Gastroesophageal sphincter (tissue), 4 donors: ENCODE data around the gene PHRF1. TPM values are rescaled to one million over a fixed set of nuclear protein-coding genes. Genes with fewer than 3 reads are reported as not detected.

Experiments used
- ATAC-seq: fragments of 150-250 bp; one replicate; pipeline ENCODE4 v1.9.1; 2016; ENCODE audit warnings: mild to moderate bottlenecking, moderate library complexity
- H3K27ac ChIP-seq, 4 donors: fragments of 200-600 bp; sonication (generic) in 3 of 4; 1 replicate in 3 of 4; 2 replicates in 1 of 4; pipeline ENCODE4 v1.5.1; 2016 to 2019
- H3K27me3 ChIP-seq: fragments of 200-600 bp; sonication (generic); one replicate; pipeline ENCODE4 v1.5.1; 2019
- H3K36me3 ChIP-seq, 2 donors: fragments of 200-600 bp; sonication (generic); one replicate each; pipeline ENCODE4 v1.5.1; 2019; ENCODE audit warnings: control low read depth in 1 of 2
- H3K4me1 ChIP-seq, 3 donors: fragments of 200-600 bp; sonication (generic); 1 replicate in 2 of 3; 2 replicates in 1 of 3; pipeline ENCODE4 v1.5.1; 2016 to 2019; ENCODE audit warnings: control low read depth in 2 of 3
- H3K4me3 ChIP-seq, 2 donors: fragments of 200-600 bp; sonication (generic); one replicate each; pipeline ENCODE4 v1.5.1; 2019; ENCODE audit warnings: mild to moderate bottlenecking in 1 of 2, moderate library complexity in 1 of 2
- H3K9me3 ChIP-seq, 3 donors: fragments of 200-600 bp; sonication (generic); one replicate each; pipeline ENCODE4 v1.5.1; 2017 to 2019; ENCODE audit warnings: control low read depth in 2 of 3
- CTCF ChIP-seq, 4 experiments: fragments of 200-600 bp in 2 of 4; fragments of 450-650 bp in 2 of 4; sonication (generic) in 1 of 4; IDR thresholded peaks; one replicate each; pipeline ENCODE4 v1.5.1; 2017 to 2019; ENCODE audit warnings: antibody characterized with exemption in 4 of 4, mild to moderate bottlenecking in 2 of 4, moderate library complexity in 2 of 4
- EP300 ChIP-seq: sonication (generic); formaldehyde crosslinking; IDR thresholded peaks from one replicate; pipeline ENCODE4 v1.6.1; 2017; ENCODE audit warnings: antibody characterized with exemption, mild to moderate bottlenecking
- POLR2A ChIP-seq, 2 donors: fragments of 450-650 bp; IDR thresholded peaks; one replicate each; pipeline ENCODE4 v1.6.1; 2017; ENCODE audit warnings: antibody characterized with exemption in 2 of 2, mild to moderate bottlenecking in 2 of 2, moderate library complexity in 1 of 2
- POLR2AphosphoS5 ChIP-seq: sonication (generic); formaldehyde crosslinking; IDR thresholded peaks from one replicate; pipeline ENCODE4 v1.6.1; 2017; ENCODE audit warnings: antibody characterized with exemption
- WGBS, 2 donors: methylation state at CpG; one replicate each; pipeline ENCODE4 v1.1.5; 2018; ENCODE audit warnings: low coverage in 1 of 2; 5-methylcytosine and 5-hydroxymethylcytosine counted together
- total RNA-seq, 4 donors: library from RNA; depleted of rRNA; stranded (reverse); fragments of >200 nt; gene quantifications; one replicate each; pipeline ENCODE4 v1.1.0, GENCODE V29; 2016

PHRF1 gene
- total RNA-seq, 4 donors from 2014 or later: 18.0 to 28.0 (median 25.1) TPM

DNA sequence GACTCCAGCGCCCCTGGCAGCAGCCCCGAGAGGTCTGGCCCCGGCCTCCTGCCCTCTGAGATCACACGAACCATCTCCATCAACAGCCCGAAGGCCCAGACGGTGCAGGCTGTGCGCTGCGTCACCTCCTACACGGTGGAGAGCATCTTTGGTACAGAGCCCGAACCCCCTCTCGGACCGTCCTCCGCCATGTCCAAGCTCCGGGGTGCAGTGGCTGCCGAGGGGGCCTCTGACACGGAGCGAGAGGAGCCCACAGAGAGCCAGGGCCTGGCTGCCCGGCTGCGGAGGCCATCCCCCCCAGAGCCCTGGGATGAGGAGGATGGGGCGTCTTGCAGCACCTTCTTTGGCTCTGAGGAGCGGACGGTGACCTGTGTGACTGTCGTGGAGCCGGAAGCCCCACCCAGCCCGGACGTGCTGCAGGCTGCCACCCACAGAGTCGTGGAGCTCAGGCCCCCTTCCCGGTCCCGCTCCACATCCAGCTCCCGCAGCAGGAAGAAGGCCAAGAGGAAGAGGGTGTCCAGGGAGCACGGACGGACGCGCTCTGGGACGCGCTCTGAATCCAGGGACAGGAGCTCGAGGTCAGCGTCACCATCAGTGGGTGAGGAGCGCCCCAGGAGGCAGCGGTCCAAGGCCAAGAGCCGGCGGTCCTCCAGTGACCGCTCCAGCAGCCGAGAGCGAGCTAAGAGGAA is 31.8 kb downstream of the PHRF1 start:
- Histone ChIP-seq H3K27ac (no peak overlapping the region), H3K36me3 (peaks cover 0 to 100% of the 10 kb centered on the region in 2 donors), H3K27me3 (no peaks in the 10 kb centered on the region), H3K4me3 (no peak overlapping the region), H3K4me1 (peaks cover 0 to 23% (median 4%) of the 10 kb centered on the region in 3 donors), H3K9me3 (no peaks in the 10 kb centered on the region)
- TF ChIP-seq POLR2AphosphoS5: no peak
- TF ChIP-seq EP300: no peak
- no peak for TF ChIP-seq CTCF (IDR thresholded peaks at IDR 0.05)
- TF ChIP-seq POLR2A (IDR thresholded peaks at IDR 0.05): no peak
- WGBS, 2 donors: 86 to 88% methylated on average over 11 to 14 of the region's 45 CpGs
- ATAC-seq: no peak

DNA sequence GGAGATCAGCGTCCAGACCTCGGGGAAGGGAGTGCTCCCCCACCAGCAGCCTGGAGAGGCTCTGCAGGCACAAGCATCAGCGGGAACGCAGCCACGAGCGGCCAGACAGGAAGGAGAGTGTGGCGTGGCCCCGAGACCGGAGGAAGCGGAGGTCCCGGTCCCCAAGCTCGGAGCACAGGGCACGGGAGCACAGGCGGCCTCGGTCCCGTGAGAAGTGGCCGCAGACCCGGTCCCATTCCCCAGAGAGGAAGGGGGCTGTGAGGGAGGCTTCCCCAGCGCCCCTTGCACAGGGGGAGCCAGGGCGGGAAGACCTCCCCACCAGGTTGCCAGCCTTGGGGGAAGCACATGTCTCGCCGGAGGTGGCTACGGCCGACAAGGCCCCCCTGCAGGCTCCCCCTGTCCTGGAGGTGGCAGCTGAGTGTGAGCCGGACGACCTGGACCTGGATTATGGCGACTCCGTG is 32.6 kb downstream of the PHRF1 start:
- no CpG with 5 or more reads among the region's 28 CpGs for WGBS, 2 donors
- peaks cover 0 to 99% of the 10 kb centered on the region in 2 donors for H3K36me3 ChIP-seq
- no peak for TF ChIP-seq CTCF (IDR thresholded peaks at IDR 0.05)
- no peak for TF ChIP-seq POLR2A (IDR thresholded peaks at IDR 0.05)
- no peak for TF ChIP-seq EP300
- no peak for TF ChIP-seq POLR2AphosphoS5

DNA sequence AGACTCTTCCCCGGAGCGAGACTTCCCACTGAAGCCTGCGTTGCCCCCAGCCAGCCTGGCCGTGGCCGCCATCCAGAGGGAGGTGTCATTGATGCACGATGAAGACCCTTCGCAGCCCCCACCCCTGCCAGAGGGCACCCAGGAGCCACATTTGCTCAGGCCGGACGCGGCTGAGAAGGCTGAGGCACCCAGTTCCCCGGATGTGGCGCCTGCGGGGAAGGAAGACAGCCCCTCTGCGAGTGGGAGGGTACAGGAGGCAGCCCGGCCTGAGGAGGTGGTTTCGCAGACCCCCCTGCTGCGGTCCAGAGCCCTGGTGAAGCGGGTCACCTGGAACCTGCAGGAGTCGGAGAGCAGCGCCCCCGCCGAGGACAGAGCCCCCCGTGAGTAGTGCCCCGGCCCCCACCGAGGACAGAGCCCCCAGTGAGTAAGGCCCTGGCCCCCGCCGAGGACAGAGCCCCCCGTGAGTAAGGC is 33.1 kb downstream of the PHRF1 start:
- no peaks in the 10 kb centered on the region for H3K27me3 ChIP-seq
- H3K36me3 ChIP-seq: peaks cover 0 to 99% of the 10 kb centered on the region in 2 donors
- WGBS, 2 donors: no CpG with 5 or more reads among the region's 28 CpGs
- no peak for ATAC-seq
- H3K27ac ChIP-seq: no peak overlapping the region
- TF ChIP-seq CTCF (IDR thresholded peaks at IDR 0.05) (no peak), EP300 (no peak), POLR2AphosphoS5 (no peak), POLR2A (IDR thresholded peaks at IDR 0.05) (no peak)
- H3K4me3 ChIP-seq: no peak overlapping the region
- H3K4me1 ChIP-seq: peaks cover 0 to 36% (median 13%) of the 10 kb centered on the region in 3 donors
- H3K9me3 ChIP-seq: no peaks in the 10 kb centered on the region

More for the DNA sequence above, 32.6 kb downstream of the PHRF1 start:
- no peak overlapping the region for H3K27ac ChIP-seq
- peaks cover 0 to 30% (median 7%) of the 10 kb centered on the region in 3 donors for H3K4me1 ChIP-seq
- no peak overlapping the region for H3K4me3 ChIP-seq
- no peaks in the 10 kb centered on the region for H3K9me3 ChIP-seq
- H3K27me3 ChIP-seq: no peaks in the 10 kb centered on the region
- no peak for ATAC-seq

- TF ChIP-seq EP300 (no peak), CTCF (IDR thresholded peaks at IDR 0.05) (no peak), POLR2A (IDR thresholded peaks at IDR 0.05) (no peak), POLR2AphosphoS5 (no peak)
- Histone ChIP-seq H3K27me3 (no peaks in the 10 kb centered on the region), H3K4me3 (no peak overlapping the region), H3K9me3 (no peaks in the 10 kb centered on the region), H3K4me1 (peaks cover 0 to 45% (median 22%) of the 10 kb centered on the region in 3 donors), H3K36me3 (peaks cover 0 to 90% of the 10 kb centered on the region in 2 donors), H3K27ac (no peak overlapping the region)
- WGBS, 2 donors: 80% methylated on average over 2 of the region's 18 CpGs; no CpG with 5 or more reads in 1 of the 2 donors
- no peak for ATAC-seq
Observed at GRCh38 chr11:610146-610801, 34.0 kb downstream of the PHRF1 start.
